HG03457 (cell line): ENCODE results near the gene SLC16A7.

Experiments
- ATAC-seq: cut with Tn5 transposase; IDR thresholded peaks from one replicate; pipeline ENCODE4 v1.9.1; 2021; ENCODE audit warnings: moderate number of reproducible peaks; ENCODE audit not compliant: unreplicated experiment

SLC16A7 gene

GRCh38 chr12:59834659-59835474 is 239.0 kb downstream of the SLC16A7 start:
- no peak for ATAC-seq
